Nephron progenitor cell (in vitro differentiated cells): ENCODE results near the gene RNF128.
"Not testable (repeated sequence)": the region's sequence is repeated elsewhere in the genome, so short reads cannot be mapped to it uniquely, and the experiment has no call there.

Experiments used
- DNase-seq: peaks from one replicate; pipeline ENCODE4 v3.0.0; 2021
- H3K27ac Mint-ChIP-seq: 2 replicates; pipeline ENCODE4 v1.8.0; 2021; ENCODE audit warnings: mild to moderate bottlenecking, moderate library complexity, mixed read lengths
- H3K27me3 Mint-ChIP-seq: 2 replicates; pipeline ENCODE4 v1.8.0; 2021; ENCODE audit warnings: mild to moderate bottlenecking, low read depth, mixed read lengths; ENCODE audit not compliant: poor library complexity
- H3K36me3 Mint-ChIP-seq: 2 replicates; pipeline ENCODE4 v1.8.0; 2021; ENCODE audit warnings: low read depth, mixed read lengths
- H3K4me1 Mint-ChIP-seq: 2 replicates; pipeline ENCODE4 v1.8.0; 2021; ENCODE audit warnings: mixed read lengths
- H3K4me3 Mint-ChIP-seq: 2 replicates; pipeline ENCODE4 v1.8.0; 2021; ENCODE audit warnings: mild to moderate bottlenecking, moderate library complexity, mixed read lengths
- H3K9me3 Mint-ChIP-seq: 2 replicates; pipeline ENCODE4 v1.8.0; 2021; ENCODE audit warnings: mild to moderate bottlenecking, moderate library complexity, mixed read lengths
- TF ChIP-seq, protein P1 (sequence below): fragments of 200-600 bp; sonication (generic); IDR thresholded peaks from 2 replicates; pipeline ENCODE4 v1.5.0; 2021; ENCODE audit warnings: antibody characterized with exemption

Gene RNF128

DNA sequence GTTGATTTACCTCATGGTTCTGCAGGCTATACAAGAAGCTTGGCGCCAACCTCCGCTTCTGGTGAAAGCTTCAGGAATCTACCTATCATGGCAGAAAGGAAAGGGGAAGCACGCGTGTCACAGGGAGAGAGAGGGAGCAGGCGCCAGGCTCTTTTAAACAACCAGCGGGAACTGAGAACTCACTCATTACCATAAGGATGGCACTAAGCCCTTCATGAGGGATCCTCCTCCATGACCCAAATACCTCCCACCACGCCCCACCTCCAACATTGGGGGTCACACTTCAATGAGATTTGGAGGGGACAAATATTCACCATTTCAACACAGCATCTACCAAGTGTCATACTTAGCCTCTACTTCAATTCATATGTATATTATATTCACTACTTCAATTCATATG, 57.2 kb downstream of the RNF128 start:
- no peaks in the 10 kb centered on the region for H3K9me3 Mint-ChIP-seq
- peaks cover 6% of the 10 kb centered on the region for H3K27me3 Mint-ChIP-seq
- no peak overlapping the region for H3K27ac Mint-ChIP-seq
- TF ChIP-seq, protein P1, sequence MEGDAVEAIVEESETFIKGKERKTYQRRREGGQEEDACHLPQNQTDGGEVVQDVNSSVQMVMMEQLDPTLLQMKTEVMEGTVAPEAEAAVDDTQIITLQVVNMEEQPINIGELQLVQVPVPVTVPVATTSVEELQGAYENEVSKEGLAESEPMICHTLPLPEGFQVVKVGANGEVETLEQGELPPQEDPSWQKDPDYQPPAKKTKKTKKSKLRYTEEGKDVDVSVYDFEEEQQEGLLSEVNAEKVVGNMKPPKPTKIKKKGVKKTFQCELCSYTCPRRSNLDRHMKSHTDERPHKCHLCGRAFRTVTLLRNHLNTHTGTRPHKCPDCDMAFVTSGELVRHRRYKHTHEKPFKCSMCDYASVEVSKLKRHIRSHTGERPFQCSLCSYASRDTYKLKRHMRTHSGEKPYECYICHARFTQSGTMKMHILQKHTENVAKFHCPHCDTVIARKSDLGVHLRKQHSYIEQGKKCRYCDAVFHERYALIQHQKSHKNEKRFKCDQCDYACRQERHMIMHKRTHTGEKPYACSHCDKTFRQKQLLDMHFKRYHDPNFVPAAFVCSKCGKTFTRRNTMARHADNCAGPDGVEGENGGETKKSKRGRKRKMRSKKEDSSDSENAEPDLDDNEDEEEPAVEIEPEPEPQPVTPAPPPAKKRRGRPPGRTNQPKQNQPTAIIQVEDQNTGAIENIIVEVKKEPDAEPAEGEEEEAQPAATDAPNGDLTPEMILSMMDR: no peak
- no peaks in the 10 kb centered on the region for H3K4me1 Mint-ChIP-seq
- H3K4me3 Mint-ChIP-seq: no peak overlapping the region
- H3K36me3 Mint-ChIP-seq: no peaks in the 10 kb centered on the region
- DNase-seq: no peak

DNA sequence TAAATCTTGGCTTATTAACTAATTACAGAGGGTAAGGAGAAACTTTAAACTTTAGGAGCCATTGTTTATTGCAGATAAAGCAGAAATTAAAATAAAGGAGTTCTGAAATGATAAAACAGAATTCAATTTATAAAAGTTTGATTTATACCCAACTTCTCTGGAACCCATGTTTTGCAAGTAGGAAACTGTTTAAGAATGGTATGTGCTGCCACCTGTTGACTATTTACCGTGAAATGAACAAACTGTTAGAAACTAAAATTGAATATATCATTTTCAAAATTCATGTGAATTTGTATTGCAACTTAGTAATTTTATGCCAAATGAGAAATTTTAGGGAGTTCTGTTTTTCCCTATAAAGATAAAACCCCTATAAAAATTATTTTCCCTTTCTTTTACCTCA, 65.0 kb downstream of the RNF128 start:
- Mint-ChIP-seq H3K9me3 (no peaks in the 10 kb centered on the region), H3K27me3 (peaks cover 4% of the 10 kb centered on the region), H3K4me3 (no peak overlapping the region), H3K4me1 (no peaks in the 10 kb centered on the region), H3K27ac (no peak overlapping the region), H3K36me3 (no peaks in the 10 kb centered on the region)
- TF ChIP-seq, protein P1: peak; percentile 15
- DNase-seq: no peak

DNA sequence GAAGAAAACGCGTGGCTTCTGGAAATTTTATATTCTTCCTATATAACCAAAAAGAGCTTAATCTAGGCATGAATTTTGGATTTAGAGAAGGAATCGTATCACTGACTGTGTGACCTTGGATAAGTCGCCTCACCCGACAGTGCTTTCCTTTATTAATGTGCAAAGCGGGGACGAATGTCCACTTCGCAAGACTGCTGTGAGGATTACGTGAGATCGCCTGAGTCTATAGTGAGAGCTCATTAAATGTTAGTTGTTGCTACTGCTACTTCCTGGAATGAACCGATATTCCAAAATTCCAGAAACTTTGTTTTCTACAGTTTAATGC, 75.5 kb downstream of the RNF128 start:
- no peak overlapping the region for H3K27ac Mint-ChIP-seq
- peak overlapping the region; percentile 95 for H3K4me3 Mint-ChIP-seq
- no peaks in the 10 kb centered on the region for H3K36me3 Mint-ChIP-seq
- peaks cover 71% of the 10 kb centered on the region for H3K27me3 Mint-ChIP-seq
- TF ChIP-seq, protein P1: no peak
- no peak for DNase-seq
- peaks cover 12% of the 10 kb centered on the region for H3K4me1 Mint-ChIP-seq
- H3K9me3 Mint-ChIP-seq: peaks cover 19% of the 10 kb centered on the region

DNA sequence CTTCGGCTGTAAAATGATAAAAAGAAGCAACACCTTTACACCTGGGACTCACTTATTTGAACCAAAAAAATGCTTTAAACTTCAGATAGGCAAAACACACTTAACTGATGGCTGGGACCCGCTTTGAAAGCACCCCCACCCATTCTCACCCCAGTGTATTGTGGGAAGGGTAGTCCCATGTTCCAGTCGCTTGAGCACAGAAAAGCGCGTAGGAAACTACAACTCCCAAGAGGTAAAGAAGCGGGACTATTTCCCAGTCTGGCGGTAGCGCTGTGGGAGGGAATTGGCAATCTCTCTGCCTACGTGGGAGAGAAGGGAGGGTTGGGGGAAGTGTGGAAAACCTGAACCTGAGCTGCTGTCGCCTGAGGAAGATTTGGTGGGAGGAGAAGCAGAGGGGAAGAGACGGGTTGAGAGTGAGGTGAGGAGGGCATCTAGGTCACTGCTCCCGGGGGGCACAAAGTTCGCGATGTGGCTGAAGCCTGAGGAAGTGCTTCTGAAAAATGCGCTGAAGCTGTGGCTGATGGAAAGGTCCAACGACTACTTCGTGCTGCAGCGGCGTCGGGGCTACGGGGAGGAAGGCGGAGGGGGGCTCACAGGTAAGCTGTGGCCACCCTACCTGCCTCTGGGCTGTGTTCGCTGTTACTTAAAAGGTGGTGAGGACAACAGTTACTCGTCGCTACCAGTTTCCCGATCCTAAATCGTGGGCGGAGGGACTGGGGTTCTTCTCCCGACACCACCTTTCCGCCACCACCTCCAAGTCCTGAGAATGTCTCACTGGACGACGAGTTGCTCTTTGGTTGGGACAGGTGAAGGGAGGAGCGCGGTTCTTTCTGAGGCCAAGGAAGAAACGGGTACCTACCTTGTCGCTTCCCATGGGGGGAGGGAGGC, 76.1 kb downstream of the RNF128 start, which contains the start of gene TBC1D8B:
Gene TBC1D8B, plus strand, starts transcription at position 286 of the 888 bp plus-strand sequence. Its CDS starts 181 bp downstream, at position 467.
- peaks cover 12% of the 10 kb centered on the region for H3K4me1 Mint-ChIP-seq
- TF ChIP-seq, protein P1: no peak
- H3K9me3 Mint-ChIP-seq: peaks cover 19% of the 10 kb centered on the region
- H3K27ac Mint-ChIP-seq: no peak within 1 kb of the TSS
- peaks cover 68% of the 10 kb centered on the region for H3K27me3 Mint-ChIP-seq
- peak within 1 kb of the TSS; percentile 95 for H3K4me3 Mint-ChIP-seq
- DNase-seq: peak; percentile 61
- H3K36me3 Mint-ChIP-seq: no peaks in the 10 kb centered on the region

DNA sequence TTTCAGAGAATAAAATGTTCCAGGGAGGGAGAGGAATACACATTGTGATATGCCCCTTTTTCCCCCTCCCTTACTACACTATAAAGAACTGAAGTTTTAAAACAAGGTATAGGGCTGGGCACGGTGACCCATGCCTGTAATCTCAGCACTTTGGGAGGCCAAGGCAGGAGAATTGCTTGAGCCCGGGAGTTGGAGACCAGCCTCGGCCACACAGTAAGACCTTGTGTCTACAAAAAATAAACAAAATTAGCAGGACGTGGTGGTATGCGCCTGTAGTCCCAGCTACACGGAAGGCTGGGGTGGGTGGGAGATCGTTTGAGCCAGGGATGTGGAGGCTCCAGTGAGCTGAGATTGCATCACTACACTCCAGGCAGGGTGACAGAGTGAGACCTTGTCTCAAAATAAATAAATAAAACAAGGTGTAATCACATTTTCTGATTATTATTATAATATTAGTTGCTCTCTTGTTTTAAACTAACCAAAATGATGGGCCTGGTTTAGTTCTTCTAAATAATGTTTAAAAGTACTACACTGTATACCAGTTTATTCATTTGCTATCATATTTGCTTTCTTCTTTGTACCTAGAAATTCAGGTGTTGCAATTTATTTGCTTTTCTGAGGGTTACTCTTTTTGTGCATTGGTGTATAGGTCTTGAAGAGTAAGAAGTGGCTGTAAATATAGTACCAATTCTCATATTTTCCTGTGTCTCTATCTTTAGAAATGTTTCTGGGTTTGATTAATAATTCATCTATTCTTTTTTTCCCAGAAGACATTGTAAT, 84.8 kb downstream of the RNF128 start:
- Mint-ChIP-seq H3K9me3 (peaks cover 16% of the 10 kb centered on the region), H3K27ac (no peak overlapping the region)
- TF ChIP-seq, protein P1: no peak

DNA sequence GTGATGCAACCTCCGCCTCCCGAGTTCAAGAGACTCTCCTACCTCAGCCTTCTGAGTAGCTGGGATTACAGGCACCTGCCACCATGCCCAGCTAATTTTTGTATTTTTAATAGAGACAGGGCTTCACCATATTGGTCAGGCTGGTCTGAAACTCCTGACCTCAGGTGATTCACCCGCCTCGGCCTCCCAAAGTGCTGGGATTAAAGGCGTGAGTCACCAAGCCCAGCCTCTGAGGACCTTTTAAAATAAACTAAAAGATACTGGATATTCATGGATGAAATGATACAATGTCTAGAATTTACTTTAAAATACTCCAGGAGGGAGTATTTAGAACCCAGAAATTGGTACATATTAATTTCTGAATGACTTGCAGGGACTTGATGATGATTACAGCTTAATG, 86.4 kb downstream of the RNF128 start:
- H3K27ac Mint-ChIP-seq, H3K4me3 Mint-ChIP-seq, H3K4me1 Mint-ChIP-seq, DNase-seq, H3K27me3 Mint-ChIP-seq, H3K36me3 Mint-ChIP-seq: not testable (repeated sequence)
- H3K9me3 Mint-ChIP-seq: peaks cover 16% of the 10 kb centered on the region

More for the DNA sequence above, 84.8 kb downstream of the RNF128 start:
- no peak for DNase-seq
- Mint-ChIP-seq H3K4me1 (no peaks in the 10 kb centered on the region), H3K4me3 (no peak overlapping the region), H3K36me3 (no peaks in the 10 kb centered on the region), H3K27me3 (peaks cover 4% of the 10 kb centered on the region)

DNA sequence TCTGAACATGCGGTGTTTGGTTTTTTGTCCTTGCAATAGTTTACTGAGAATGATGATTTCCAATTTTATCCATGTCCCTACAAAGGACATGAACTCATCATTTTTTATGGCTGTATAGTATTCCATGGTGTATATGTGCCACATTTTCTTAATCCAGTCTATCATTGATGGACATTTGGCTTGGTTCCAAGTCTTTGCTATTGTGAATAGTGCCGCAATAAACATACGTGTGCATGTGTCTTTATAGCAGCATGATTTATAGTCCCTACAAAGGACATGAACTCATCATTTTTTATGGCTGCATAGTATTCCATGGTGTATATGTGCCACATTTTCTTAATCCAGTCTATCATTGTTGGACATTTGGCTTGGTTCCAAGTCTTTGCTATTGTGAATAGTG, 87.6 kb downstream of the RNF128 start:
- H3K4me3 Mint-ChIP-seq, H3K36me3 Mint-ChIP-seq, DNase-seq, H3K27me3 Mint-ChIP-seq, H3K4me1 Mint-ChIP-seq, H3K27ac Mint-ChIP-seq: not testable (repeated sequence)
- H3K9me3 Mint-ChIP-seq: peaks cover 15% of the 10 kb centered on the region
